Stimulated activated effector memory CD8-positive, alpha-beta T cell treated with anti-CD3 and anti-CD28 coated beads, Interleukin-12 subunit alpha, Interleukin-12 subunit beta, amount 100 ng/mL, for 72 hours (primary cell): ENCODE data around the gene TTC28.
"Not testable (repeated sequence)": the region's sequence is repeated elsewhere in the genome, so short reads cannot be mapped to it uniquely, and the experiment has no call there.

Source experiments
- ATAC-seq: fragments of 150-1000 bp; cut with Tn5 transposase; 2 replicates; pipeline ENCODE4 v1.10.0; 2021
- DNase-seq, 2 donors: peaks; one replicate each; pipeline ENCODE4 v3.0.0; 2021 to 2022; ENCODE audit warnings: low spot score in 2 of 2
- H3K27ac Mint-ChIP-seq: one replicate; pipeline ENCODE4 v1.8.0; 2022; ENCODE audit warnings: mild to moderate bottlenecking, mixed read lengths
- H3K36me3 Mint-ChIP-seq: one replicate; pipeline ENCODE4 v1.8.0; 2022; ENCODE audit warnings: mild to moderate bottlenecking, mixed read lengths
- H3K4me1 Mint-ChIP-seq: one replicate; pipeline ENCODE4 v1.8.0; 2022; ENCODE audit warnings: mixed read lengths
- H3K4me3 Mint-ChIP-seq: one replicate; pipeline ENCODE4 v1.8.0; 2022; ENCODE audit warnings: mild to moderate bottlenecking, mixed read lengths
- H3K9me3 Mint-ChIP-seq: one replicate; pipeline ENCODE4 v1.8.0; 2022; ENCODE audit warnings: mixed read lengths

Gene TTC28

GRCh38 chr22:28521451-28521850 is 158.2 kb downstream of the TTC28 start:
- Mint-ChIP-seq H3K4me3 (no peak overlapping the region), H3K4me1 (no peaks in the 10 kb centered on the region), H3K27ac (no peak overlapping the region), H3K36me3 (no peaks in the 10 kb centered on the region), H3K9me3 (no peaks in the 10 kb centered on the region)
- DNase-seq (no peak), ATAC-seq (no peak)

GRCh38 chr22:28514321-28514821 is 165.3 kb downstream of the TTC28 start:
- H3K9me3 Mint-ChIP-seq, result peaks cover 5% of the 10 kb centered on the region
- H3K36me3 Mint-ChIP-seq, result no peaks in the 10 kb centered on the region
- no peak for DNase-seq
- no peak for ATAC-seq
- no peak overlapping the region for H3K4me3 Mint-ChIP-seq
- H3K27ac Mint-ChIP-seq, result no peak overlapping the region
- H3K4me1 Mint-ChIP-seq, result no peaks in the 10 kb centered on the region

DNA sequence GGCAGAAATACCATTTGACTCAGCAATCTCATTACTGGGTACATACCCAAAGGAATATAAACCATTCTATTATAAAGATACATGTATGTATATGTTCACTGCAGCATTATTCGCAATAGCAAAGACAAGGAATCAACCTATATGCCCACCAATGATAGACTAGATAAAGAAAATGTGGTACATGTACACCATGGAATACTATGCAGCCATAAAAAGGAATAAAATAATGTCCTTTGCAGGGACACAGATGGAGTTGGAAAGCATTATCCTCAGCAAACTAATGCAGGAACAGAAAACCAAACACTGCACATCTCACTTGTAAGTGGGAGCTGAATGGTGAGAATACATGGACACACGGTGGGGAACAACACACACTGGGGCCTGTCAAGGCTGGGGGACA is 167.3 kb downstream of the TTC28 start:
- not testable (repeated sequence) for ATAC-seq, H3K27ac Mint-ChIP-seq, H3K36me3 Mint-ChIP-seq, DNase-seq, H3K4me1 Mint-ChIP-seq, H3K4me3 Mint-ChIP-seq, H3K9me3 Mint-ChIP-seq

DNA sequence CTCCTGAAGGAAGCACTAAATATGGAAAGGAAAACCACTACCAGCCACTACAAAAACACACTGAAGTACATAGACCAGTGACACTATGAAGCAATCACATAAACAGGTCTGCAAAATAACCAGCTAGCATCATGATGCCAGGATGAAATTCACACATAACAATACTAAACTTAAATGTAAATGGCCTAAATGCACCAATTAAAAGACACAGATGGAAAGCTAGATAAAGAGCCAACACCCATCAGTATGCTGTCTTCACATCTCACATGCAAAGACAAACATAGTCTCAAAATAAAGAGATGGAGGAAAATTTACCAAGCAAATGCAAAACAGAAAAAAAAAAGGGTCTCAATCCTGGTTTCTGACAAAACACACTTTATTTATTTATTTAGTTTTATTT is 171.7 kb downstream of the TTC28 start:
- no peak for ATAC-seq
- H3K27ac Mint-ChIP-seq, result no peak overlapping the region

DNA sequence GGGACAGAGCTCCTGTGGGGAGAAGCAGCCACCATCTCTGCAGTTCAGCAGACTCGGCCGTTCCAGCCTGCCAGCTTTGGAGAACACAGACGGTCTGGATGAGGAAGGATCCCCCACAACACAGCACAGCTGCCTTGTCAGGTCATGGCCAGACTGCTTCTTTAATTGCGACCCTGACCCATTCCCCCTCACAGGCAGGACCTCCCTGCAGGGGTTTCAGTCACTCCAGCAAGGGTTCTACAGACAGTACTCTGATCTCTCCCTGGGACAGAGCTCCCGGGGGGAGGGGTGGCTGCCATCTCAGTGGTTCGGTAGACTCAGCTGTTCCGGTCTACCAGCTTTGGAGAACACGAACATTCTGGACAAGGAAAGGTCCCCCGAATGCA is 173.5 kb downstream of the TTC28 start:
- no peaks in the 10 kb centered on the region for H3K36me3 Mint-ChIP-seq
- H3K27ac Mint-ChIP-seq, result no peak overlapping the region
- DNase-seq, result no peak
- H3K4me1 Mint-ChIP-seq, result no peaks in the 10 kb centered on the region
- ATAC-seq, result no peak
- H3K9me3 Mint-ChIP-seq, result peaks cover 9% of the 10 kb centered on the region
- no peak overlapping the region for H3K4me3 Mint-ChIP-seq

More for the DNA sequence above, 171.7 kb downstream of the TTC28 start:
- Mint-ChIP-seq H3K4me1 (no peaks in the 10 kb centered on the region), H3K36me3 (no peaks in the 10 kb centered on the region), H3K9me3 (peaks cover 9% of the 10 kb centered on the region), H3K4me3 (no peak overlapping the region)
- no peak for DNase-seq

DNA sequence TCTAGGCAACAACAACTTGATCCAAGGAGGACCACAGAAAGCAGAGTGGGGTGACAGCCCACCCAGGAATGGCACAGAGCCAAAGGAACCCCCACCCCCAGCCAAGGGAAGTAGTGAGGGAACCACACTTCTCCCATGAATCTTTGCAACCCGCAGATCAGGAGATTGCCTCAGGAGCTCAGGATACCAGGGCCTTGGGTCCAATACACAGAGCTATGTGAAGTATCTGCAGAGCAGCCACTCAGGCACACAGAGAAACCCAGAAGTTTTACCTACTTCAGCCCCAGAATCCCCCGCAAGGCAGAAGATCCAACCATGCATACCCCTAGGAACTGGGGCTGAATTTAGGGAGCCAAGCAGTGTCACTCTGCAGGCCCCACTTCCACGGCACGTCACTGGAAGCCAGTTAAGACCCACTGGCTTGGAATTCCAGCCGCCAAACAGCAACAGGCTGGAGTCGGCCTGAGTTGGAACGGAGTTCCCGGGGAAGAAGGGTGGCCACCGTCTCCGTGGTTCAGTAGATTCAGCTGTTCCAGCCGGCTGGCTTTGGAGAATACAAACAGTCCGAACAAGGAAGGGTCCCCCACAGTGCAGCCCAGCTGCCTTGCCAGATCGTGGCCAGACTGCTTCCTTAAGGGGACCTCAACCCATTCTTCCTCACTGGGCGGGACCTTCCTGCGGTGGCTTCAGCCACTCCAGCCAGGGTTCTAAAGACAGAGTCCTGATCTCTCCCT is 174.1 kb downstream of the TTC28 start:
- Mint-ChIP-seq H3K4me3 (no peak overlapping the region), H3K4me1 (no peaks in the 10 kb centered on the region), H3K27ac (no peak overlapping the region), H3K9me3 (peaks cover 9% of the 10 kb centered on the region), H3K36me3 (no peaks in the 10 kb centered on the region)
- DNase-seq (no peak), ATAC-seq (no peak)

DNA sequence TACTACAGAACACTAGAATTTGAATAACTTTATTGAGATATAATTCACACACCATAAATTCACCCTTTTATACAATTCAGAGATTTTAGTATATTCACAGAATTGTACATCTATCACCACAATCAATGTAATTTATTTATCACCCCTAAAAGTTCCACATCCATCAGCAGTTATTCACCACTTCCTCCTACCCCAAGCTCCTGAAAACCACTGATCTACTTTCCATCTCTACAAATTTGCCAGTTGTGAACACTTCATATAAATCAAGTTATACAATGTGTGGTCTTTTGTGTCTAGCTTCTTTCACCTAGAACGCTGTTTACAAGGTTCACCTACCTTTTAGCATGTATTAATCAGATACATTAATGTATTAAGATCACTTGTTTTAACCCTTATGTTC is 179.6 kb downstream of the TTC28 start:
- DNase-seq, result no peak
- H3K9me3 Mint-ChIP-seq, result no peaks in the 10 kb centered on the region
- H3K27ac Mint-ChIP-seq, result no peak overlapping the region
- no peaks in the 10 kb centered on the region for H3K36me3 Mint-ChIP-seq
- no peak for ATAC-seq
- no peaks in the 10 kb centered on the region for H3K4me1 Mint-ChIP-seq
- H3K4me3 Mint-ChIP-seq, result no peak overlapping the region

DNA sequence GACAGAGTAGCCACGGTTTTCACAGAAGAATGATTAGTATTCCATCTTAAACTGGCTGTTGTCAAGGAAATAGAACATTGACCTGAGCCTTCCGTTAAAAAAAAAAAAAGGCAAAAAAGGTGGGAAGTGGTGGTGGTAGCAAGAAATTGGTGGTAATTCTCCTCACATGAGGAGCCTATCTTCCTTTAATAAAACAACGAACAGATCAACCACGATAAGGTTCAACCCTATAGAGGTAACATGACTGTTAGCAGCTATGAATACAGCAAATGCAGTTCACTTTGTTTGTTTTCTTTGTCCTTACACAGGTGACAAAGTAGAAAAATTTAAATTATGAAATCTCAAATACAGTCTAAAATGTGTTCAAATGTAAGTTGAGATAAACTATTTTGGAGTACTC is 181.6 kb downstream of the TTC28 start:
- H3K9me3 Mint-ChIP-seq, result no peaks in the 10 kb centered on the region
- no peaks in the 10 kb centered on the region for H3K36me3 Mint-ChIP-seq
- DNase-seq (no peak), ATAC-seq (no peak)
- H3K4me3 Mint-ChIP-seq, result no peak overlapping the region
- no peaks in the 10 kb centered on the region for H3K4me1 Mint-ChIP-seq
- no peak overlapping the region for H3K27ac Mint-ChIP-seq

GRCh38 chr22:28497188-28497587 is 182.5 kb downstream of the TTC28 start:
- ATAC-seq, result no peak
- H3K4me1 Mint-ChIP-seq, result no peaks in the 10 kb centered on the region
- H3K4me3 Mint-ChIP-seq, result no peak overlapping the region
- no peak for DNase-seq
- no peaks in the 10 kb centered on the region for H3K36me3 Mint-ChIP-seq
- H3K9me3 Mint-ChIP-seq, result no peaks in the 10 kb centered on the region
- H3K27ac Mint-ChIP-seq, result no peak overlapping the region

DNA sequence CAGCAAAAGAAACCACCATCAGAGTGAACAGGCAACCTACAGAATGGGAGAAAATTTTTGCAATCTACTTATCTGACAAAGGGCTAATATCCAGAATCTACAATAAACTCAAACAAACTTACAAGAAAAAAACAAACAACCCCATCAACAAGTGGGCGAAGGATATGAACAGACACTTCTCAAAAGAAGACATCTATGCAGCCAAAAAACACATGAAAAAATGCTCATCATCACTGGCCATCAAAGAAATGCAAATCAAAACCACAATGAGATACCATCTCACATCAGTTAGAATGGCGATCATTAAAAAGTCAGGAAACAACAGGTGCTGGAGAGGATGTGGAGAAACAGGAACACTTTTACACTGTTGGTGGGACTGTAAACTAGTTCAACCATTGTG is 188.4 kb downstream of the TTC28 start:
- H3K4me1 Mint-ChIP-seq, DNase-seq, H3K27ac Mint-ChIP-seq, ATAC-seq, H3K4me3 Mint-ChIP-seq, H3K9me3 Mint-ChIP-seq, H3K36me3 Mint-ChIP-seq: not testable (repeated sequence)

DNA sequence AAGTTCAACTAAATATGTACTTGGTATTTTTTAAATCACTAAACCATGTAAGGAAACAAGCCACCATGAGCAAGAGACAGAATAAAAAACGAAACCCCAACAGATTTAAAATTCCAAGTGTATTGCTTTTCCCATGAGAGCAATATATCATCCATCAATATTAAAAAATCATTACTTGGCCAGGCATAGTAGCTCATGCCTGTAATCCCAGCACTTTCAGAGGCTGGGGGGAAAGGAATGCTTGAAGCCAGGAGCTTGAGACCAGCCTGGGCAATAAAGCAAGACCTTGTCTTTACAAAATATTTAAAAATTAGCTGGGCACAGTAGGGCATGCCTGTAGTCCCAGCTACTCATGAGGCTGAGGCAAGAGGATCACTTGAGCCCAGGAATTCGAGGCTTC is 190.8 kb downstream of the TTC28 start:
- no peaks in the 10 kb centered on the region for H3K36me3 Mint-ChIP-seq
- ATAC-seq (no peak), DNase-seq (no peak)
- H3K27ac Mint-ChIP-seq, result no peak overlapping the region
- H3K4me3 Mint-ChIP-seq, result no peak overlapping the region
- no peaks in the 10 kb centered on the region for H3K9me3 Mint-ChIP-seq
- no peaks in the 10 kb centered on the region for H3K4me1 Mint-ChIP-seq

DNA sequence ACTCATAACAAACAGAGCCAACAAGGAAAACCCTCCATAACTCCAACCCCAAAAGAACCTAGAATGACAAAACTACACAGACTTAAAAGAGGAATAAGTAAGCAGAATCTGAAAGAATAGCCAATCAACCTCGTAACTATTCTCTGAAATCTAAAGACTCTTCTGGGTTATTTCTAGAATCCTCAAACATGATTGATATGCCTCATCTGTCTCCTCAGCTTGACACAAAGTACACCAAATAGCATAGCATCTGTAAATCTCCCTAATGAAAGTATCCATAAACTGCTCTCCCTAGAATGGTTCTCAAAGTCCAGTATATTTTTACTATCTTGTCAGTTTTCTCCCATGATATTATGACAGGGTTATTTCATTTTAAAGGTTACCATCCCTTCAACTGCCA is 195.0 kb downstream of the TTC28 start:
- no peaks in the 10 kb centered on the region for H3K9me3 Mint-ChIP-seq
- H3K4me1 Mint-ChIP-seq, result no peaks in the 10 kb centered on the region
- no peak for DNase-seq
- H3K36me3 Mint-ChIP-seq, result no peaks in the 10 kb centered on the region
- no peak overlapping the region for H3K27ac Mint-ChIP-seq
- no peak overlapping the region for H3K4me3 Mint-ChIP-seq
- ATAC-seq, result no peak

DNA sequence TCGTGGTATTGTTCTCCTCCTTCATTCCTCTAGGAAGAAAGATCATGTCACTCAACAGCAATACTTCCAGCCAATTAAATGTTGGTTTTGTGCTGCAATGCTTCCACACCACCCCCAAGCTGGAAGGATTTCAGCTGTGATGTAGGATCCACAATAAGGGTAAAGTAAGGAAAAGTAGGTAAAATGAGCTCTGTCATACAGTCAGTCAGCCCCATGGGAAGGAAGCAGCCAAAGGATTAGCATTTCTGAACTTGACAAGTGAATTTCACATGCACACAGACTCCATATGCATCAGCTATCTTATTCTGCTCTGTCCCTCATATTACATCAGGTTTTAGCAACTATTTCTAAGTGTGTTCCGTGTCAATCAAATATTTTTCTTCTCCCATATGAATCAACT is 197.9 kb downstream of the TTC28 start:
- Mint-ChIP-seq H3K27ac (no peak overlapping the region), H3K4me3 (no peak overlapping the region), H3K9me3 (no peaks in the 10 kb centered on the region), H3K4me1 (no peaks in the 10 kb centered on the region), H3K36me3 (no peaks in the 10 kb centered on the region)
- ATAC-seq, result no peak
- DNase-seq, result no peak

- ATAC-seq (no peak), DNase-seq (no peak)
- no peak overlapping the region for H3K4me3 Mint-ChIP-seq
- no peaks in the 10 kb centered on the region for H3K4me1 Mint-ChIP-seq
- no peak overlapping the region for H3K27ac Mint-ChIP-seq
- H3K36me3 Mint-ChIP-seq, result no peaks in the 10 kb centered on the region
- no peaks in the 10 kb centered on the region for H3K9me3 Mint-ChIP-seq
These were observed 199.5 kb downstream of the TTC28 start for GRCh38 chr22:28480000-28480715.

DNA sequence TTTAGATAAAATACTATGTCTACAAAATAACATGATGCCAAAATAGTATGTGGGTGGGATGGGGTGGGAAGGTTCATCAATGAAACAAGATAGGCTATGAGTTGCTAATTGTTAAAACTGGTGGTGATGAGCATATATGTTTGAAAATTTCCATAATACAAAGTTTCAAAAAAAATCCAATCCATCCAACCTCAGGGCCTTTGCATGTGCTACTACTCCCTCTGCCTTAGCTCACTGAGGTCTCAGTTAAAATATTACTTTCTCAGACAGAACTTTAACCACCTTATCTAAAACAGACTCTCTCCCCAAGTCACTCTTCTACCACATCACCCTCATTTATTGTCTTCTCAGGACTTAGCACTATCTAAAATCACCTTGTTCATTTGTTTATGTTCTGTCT is 201.1 kb downstream of the TTC28 start:
- ATAC-seq, result no peak
- Mint-ChIP-seq H3K9me3 (no peaks in the 10 kb centered on the region), H3K4me3 (no peak overlapping the region), H3K36me3 (no peaks in the 10 kb centered on the region), H3K4me1 (no peaks in the 10 kb centered on the region), H3K27ac (no peak overlapping the region)
- no peak for DNase-seq

- Mint-ChIP-seq H3K9me3 (no peaks in the 10 kb centered on the region), H3K4me1 (no peaks in the 10 kb centered on the region), H3K27ac (no peak overlapping the region), H3K4me3 (no peak overlapping the region), H3K36me3 (no peaks in the 10 kb centered on the region)
- ATAC-seq (no peak), DNase-seq (no peak)
These were observed 202.1 kb downstream of the TTC28 start for GRCh38 chr22:28477556-28477955.
